ENCODE results near the gene HGF. TPM values are rescaled to one million over a fixed set of nuclear protein-coding genes. Genes with fewer than 3 reads are reported as not detected.

The HGF gene
- total and polyA plus RNA-seq, 8 donors: 0.60 to 10.7 (median 6.6) TPM

- intact Hi-C loops (cut with DNase I; ENCODE audit: low total_unique reads): no loop called here
Measured at GRCh38 chr7:81664304-81664703, 105.5 kb downstream of the HGF start.

GRCh38 chr7:81662531-81662930 is 107.3 kb downstream of the HGF start:
- TF ChIP-seq EP300 (IDR thresholded peaks at IDR 0.05): no peak
- TF ChIP-seq POLR2A (IDR thresholded peaks at IDR 0.05): no peak
- no peak for TF ChIP-seq POLR2AphosphoS5 (IDR thresholded peaks at IDR 0.05)
- TF ChIP-seq CTCF (IDR thresholded peaks at IDR 0.05): no peak
- intact Hi-C loops (cut with DNase I; ENCODE audit: low total_unique reads): no loop called here

More at GRCh38 chr7:81664304-81664703, 105.5 kb downstream of the HGF start:
- Histone ChIP-seq H3K9me3 (no peaks in the 10 kb centered on the region), H3K4me3 (no peak overlapping the region), H3K27ac (no peak overlapping the region), H3K4me1 (no peaks in the 10 kb centered on the region), H3K27me3 (no peaks in the 10 kb centered on the region), H3K36me3 (no peaks in the 10 kb centered on the region)
- no peak for DNase-seq
- TF ChIP-seq CTCF (IDR thresholded peaks at IDR 0.05) (no peak), EP300 (IDR thresholded peaks at IDR 0.05) (no peak), POLR2AphosphoS5 (IDR thresholded peaks at IDR 0.05) (no peak), POLR2A (IDR thresholded peaks at IDR 0.05) (no peak)
- WGBS, 5 donors: 52 to 70% (median 65%) methylated on average over 3 of the region's 3 CpGs

GRCh38 chr7:81659697-81660395 is 110.0 kb downstream of the HGF start:
- Histone ChIP-seq H3K4me3 (no peak overlapping the region), H3K9me3 (no peaks in the 10 kb centered on the region), H3K27ac (no peak overlapping the region), H3K4me1 (no peaks in the 10 kb centered on the region), H3K36me3 (no peaks in the 10 kb centered on the region), H3K27me3 (no peaks in the 10 kb centered on the region)
- TF ChIP-seq EP300 (IDR thresholded peaks at IDR 0.05) (no peak), CTCF (IDR thresholded peaks at IDR 0.05) (no peak), POLR2A (IDR thresholded peaks at IDR 0.05) (no peak), POLR2AphosphoS5 (IDR thresholded peaks at IDR 0.05) (no peak)
- intact Hi-C loops (cut with DNase I; ENCODE audit: low total_unique reads): no loop called here
- DNase-seq: no peak
- WGBS, 5 donors: 72 to 95% (median 85%) methylated on average over 3 of the region's 3 CpGs

More at GRCh38 chr7:81662531-81662930, 107.3 kb downstream of the HGF start:
- no peak overlapping the region for H3K27ac ChIP-seq
- no peak overlapping the region for H3K4me3 ChIP-seq
- DNase-seq: no peak
- no peaks in the 10 kb centered on the region for H3K9me3 ChIP-seq
- H3K27me3 ChIP-seq: no peaks in the 10 kb centered on the region
- no peaks in the 10 kb centered on the region for H3K4me1 ChIP-seq
- no peaks in the 10 kb centered on the region for H3K36me3 ChIP-seq
- WGBS, 5 donors: 68 to 90% (median 90%) methylated on average over 1 of the region's 1 CpG

- Histone ChIP-seq H3K36me3 (no peaks in the 10 kb centered on the region), H3K27me3 (no peaks in the 10 kb centered on the region), H3K4me3 (no peak overlapping the region), H3K27ac (no peak overlapping the region), H3K9me3 (peaks cover 0 to 9% (median 5%) of the 10 kb centered on the region in 4 donors), H3K4me1 (no peaks in the 10 kb centered on the region)
- DNase-seq: no peak
- TF ChIP-seq EP300 (IDR thresholded peaks at IDR 0.05): no peak
- TF ChIP-seq POLR2A (IDR thresholded peaks at IDR 0.05): no peak
- no peak for TF ChIP-seq POLR2AphosphoS5 (IDR thresholded peaks at IDR 0.05)
- TF ChIP-seq CTCF (IDR thresholded peaks at IDR 0.05): no peak
- intact Hi-C loops (cut with DNase I; ENCODE audit: low total_unique reads): no loop called here
Measured at GRCh38 chr7:81657551-81657950, 112.3 kb downstream of the HGF start.

Measured in stomach (tissue), 9 donors.